H7 (cell line): Measurements from ENCODE around the gene CLCF1. TPM values are rescaled to one million over a fixed set of nuclear protein-coding genes. Genes with fewer than 3 reads are reported as not detected.
"Not testable (repeated sequence)": the region's sequence is repeated elsewhere in the genome, so short reads cannot be mapped to it uniquely, and the experiment has no call there.

Source experiments
- DNase-seq: peaks from one replicate; pipeline ENCODE4 v3.0.0; 2012
- H3K27me3 ChIP-seq: 2 replicates; pipeline ENCODE4 v1.6.0; 2011; ENCODE audit warnings: mild to moderate bottlenecking, low read length; ENCODE audit not compliant: control insufficient read depth, insufficient read depth
- H3K36me3 ChIP-seq: replicated peaks from 2 replicates; pipeline ENCODE4 v1.5.1; 2011; ENCODE audit warnings: low read length; ENCODE audit not compliant: control insufficient read depth, insufficient read depth
- H3K4me3 ChIP-seq: 2 replicates; pipeline ENCODE4 v1.5.1; 2011; ENCODE audit warnings: low read depth, mild to moderate bottlenecking, control low read depth, low read length, moderate library complexity; ENCODE audit not compliant: insufficient read depth
- total RNA-seq: library from RNA; depleted of rRNA; stranded (reverse); fragments of >200 nt; shearing (Covaris generic); gene quantifications from 2 replicates; pipeline ENCODE4 v1.2.3, GENCODE V29; 2014

Gene CLCF1
- total RNA-seq, 1 experiment from 2014 or later: 4.4 TPM

GRCh38 chr11:67403085-67403484 lies 29.7 kb upstream of the CLCF1 start:
- H3K36me3 ChIP-seq: peaks cover 13% of the 10 kb centered on the region
- H3K27me3 ChIP-seq, H3K4me3 ChIP-seq, DNase-seq: not testable (repeated sequence)

GRCh38 chr11:67402192-67402839 lies 28.9 kb upstream of the CLCF1 start:
- not testable (repeated sequence) for H3K27me3 ChIP-seq, DNase-seq
- Histone ChIP-seq H3K4me3 (0 out of 2 replicates have a peak overlapping the region, but pooled peaks have one; percentile 9), H3K36me3 (peaks cover 19% of the 10 kb centered on the region)

- H3K27me3 ChIP-seq: no peaks in the 10 kb centered on the region
- peak; percentile 100 for DNase-seq
- H3K36me3 ChIP-seq: peaks cover 19% of the 10 kb centered on the region
- peak within 1 kb of the TSS; percentile 82 for H3K4me3 ChIP-seq
These were observed 28.2 kb upstream of the CLCF1 start, which contains the start of gene PPP1CA for GRCh38 chr11:67401495-67402191. Gene PPP1CA (minus strand): TSS chr11:67401858. CDS start chr11:67401782, 76 bp downstream.

GRCh38 chr11:67400942-67401494 lies 27.6 kb upstream of the CLCF1 start:
- Histone ChIP-seq H3K36me3 (peaks cover 19% of the 10 kb centered on the region), H3K4me3 (peak overlapping the region; percentile 82), H3K27me3 (no peaks in the 10 kb centered on the region)
- DNase-seq: no peak

GRCh38 chr11:67400251-67400941 lies 27.0 kb upstream of the CLCF1 start:
- H3K27me3 ChIP-seq: no peaks in the 10 kb centered on the region
- peaks cover 21% of the 10 kb centered on the region for H3K36me3 ChIP-seq
- peak overlapping the region; percentile 82 for H3K4me3 ChIP-seq
- no peak for DNase-seq

- Histone ChIP-seq H3K27me3 (no peaks in the 10 kb centered on the region), H3K4me3 (no peak overlapping the region), H3K36me3 (peaks cover 23% of the 10 kb centered on the region)
- DNase-seq: no peak
These were observed 25.5 kb upstream of the CLCF1 start for GRCh38 chr11:67398661-67399563.

- DNase-seq: no peak
- H3K27me3 ChIP-seq: no peaks in the 10 kb centered on the region
- H3K4me3 ChIP-seq: no peak overlapping the region
- H3K36me3 ChIP-seq: peaks cover 27% of the 10 kb centered on the region
These were observed 24.7 kb upstream of the CLCF1 start for GRCh38 chr11:67397986-67398660.

- Histone ChIP-seq H3K4me3 (no peak overlapping the region), H3K27me3 (no peaks in the 10 kb centered on the region), H3K36me3 (peaks cover 27% of the 10 kb centered on the region)
- no peak for DNase-seq
These were observed 24.1 kb upstream of the CLCF1 start for GRCh38 chr11:67397536-67397935.

GRCh38 chr11:67396587-67397389 lies 23.4 kb upstream of the CLCF1 start:
- Histone ChIP-seq H3K4me3 (no peak overlapping the region), H3K36me3 (peaks cover 27% of the 10 kb centered on the region), H3K27me3 (no peaks in the 10 kb centered on the region)
- no peak for DNase-seq

DNA sequence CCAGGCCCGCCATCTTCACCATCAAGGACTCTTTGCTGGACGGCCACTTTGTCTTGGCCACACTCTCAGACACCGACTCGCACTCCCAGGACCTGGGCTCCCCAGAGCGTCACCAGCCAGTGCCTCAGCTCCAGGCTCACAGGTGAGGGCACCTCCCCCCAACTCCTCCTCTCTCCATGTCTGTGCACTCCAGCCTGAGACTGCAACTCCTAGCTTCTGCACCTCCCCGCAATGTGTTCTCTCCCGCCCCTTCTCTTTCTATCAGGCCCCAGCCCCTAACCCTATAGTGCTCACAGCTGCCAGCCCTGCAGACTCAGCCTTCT lies 22.8 kb upstream of the CLCF1 start:
- DNase-seq: no peak
- Histone ChIP-seq H3K36me3 (peaks cover 27% of the 10 kb centered on the region), H3K4me3 (no peak overlapping the region), H3K27me3 (no peaks in the 10 kb centered on the region)

GRCh38 chr11:67395555-67396258 lies 22.3 kb upstream of the CLCF1 start:
- no peak for DNase-seq
- H3K36me3 ChIP-seq: peaks cover 27% of the 10 kb centered on the region
- no peaks in the 10 kb centered on the region for H3K27me3 ChIP-seq
- no peak overlapping the region for H3K4me3 ChIP-seq

DNA sequence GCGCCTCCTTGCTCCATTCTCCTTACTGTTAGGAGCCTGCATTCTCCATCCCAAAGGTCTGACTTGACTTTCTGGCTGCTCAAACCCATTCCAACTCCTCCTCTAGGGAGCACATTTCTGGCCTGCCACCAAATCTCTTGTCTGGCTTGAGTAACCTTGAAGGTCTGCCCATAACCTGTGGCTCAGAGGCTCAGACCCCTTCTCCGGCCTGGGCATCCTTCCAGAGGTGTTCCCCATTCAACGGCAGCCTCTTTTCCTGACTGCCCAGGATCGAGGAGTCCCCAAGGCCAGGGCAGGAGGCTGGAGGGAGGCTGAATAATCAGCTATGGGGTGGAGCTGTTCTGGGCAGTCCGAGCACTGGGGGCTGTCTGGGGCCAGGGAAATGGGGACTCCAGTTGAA lies 20.6 kb upstream of the CLCF1 start:
- no peaks in the 10 kb centered on the region for H3K27me3 ChIP-seq

More for the DNA sequence above, 20.6 kb upstream of the CLCF1 start:
- Histone ChIP-seq H3K36me3 (peaks cover 20% of the 10 kb centered on the region), H3K4me3 (no peak overlapping the region)
- no peak for DNase-seq
